ENCODE results near the gene RAI1.

RAI1 gene

GRCh38 chr17:17822616-17823015, 141.4 kb downstream of the RAI1 start:
- H3K27ac ChIP-seq (ENCODE audit: extremely low read depth, low read depth, low read length) = no peak overlapping the region
- ChIA-PET CTCF (interaction anchor here (0.7 to 5.4 kb wide), 2 partner anchors 11 to 216 kb away, joined by 3 to 35 read pairs; no protein-coding TSS in a partner anchor), POLR2A (interaction anchor here (0.6 to 11.4 kb wide), 2 partner anchors 15 to 137 kb away, joined by 3 to 181 read pairs; partner anchors contain the start of gene SREBF1)
- TF ChIP-seq GLIS2 (tag by site-specific recombination; IDR thresholded peaks at IDR 0.05) = 0 out of 2 replicates have a peak, but pooled peaks have one; percentile 36
- no peak for TF ChIP-seq ZNF398 (tag by site-specific recombination; IDR thresholded peaks at IDR 0.05)
- no peak for TF ChIP-seq ZNF530 (tag by site-specific recombination; IDR thresholded peaks at IDR 0.05; ENCODE audit: low read depth)
- TF ChIP-seq, protein P1, sequence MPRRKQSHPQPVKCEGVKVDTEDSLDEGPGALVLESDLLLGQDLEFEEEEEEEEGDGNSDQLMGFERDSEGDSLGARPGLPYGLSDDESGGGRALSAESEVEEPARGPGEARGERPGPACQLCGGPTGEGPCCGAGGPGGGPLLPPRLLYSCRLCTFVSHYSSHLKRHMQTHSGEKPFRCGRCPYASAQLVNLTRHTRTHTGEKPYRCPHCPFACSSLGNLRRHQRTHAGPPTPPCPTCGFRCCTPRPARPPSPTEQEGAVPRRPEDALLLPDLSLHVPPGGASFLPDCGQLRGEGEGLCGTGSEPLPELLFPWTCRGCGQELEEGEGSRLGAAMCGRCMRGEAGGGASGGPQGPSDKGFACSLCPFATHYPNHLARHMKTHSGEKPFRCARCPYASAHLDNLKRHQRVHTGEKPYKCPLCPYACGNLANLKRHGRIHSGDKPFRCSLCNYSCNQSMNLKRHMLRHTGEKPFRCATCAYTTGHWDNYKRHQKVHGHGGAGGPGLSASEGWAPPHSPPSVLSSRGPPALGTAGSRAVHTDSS (tag by site-specific recombination; IDR thresholded peaks at IDR 0.05) = no peak
- TF ChIP-seq ZNF473 (tag by site-specific recombination; IDR thresholded peaks at IDR 0.05) = no peak
- no peak for TF ChIP-seq ZNF704 (tag by site-specific recombination; IDR thresholded peaks at IDR 0.05)
- no peak for TF ChIP-seq ZBTB6 (tag by site-specific recombination; IDR thresholded peaks at IDR 0.05)
- TF ChIP-seq ZNF223 (tag by site-specific recombination; IDR thresholded peaks at IDR 0.05) = no peak
- H3K4me3 ChIP-seq (ENCODE audit: low read depth, low read length) = no peak overlapping the region
- H3K36me3 ChIP-seq (ENCODE audit: control insufficient read depth in 2 of 2, insufficient read depth in 1 of 2, low read length in 2 of 2) = peaks cover under 1 to 16% of the 10 kb centered on the region in 2 experiments; a peak in 1 of 3 replicates
- peaks cover 38% of the 10 kb centered on the region for H3K4me1 ChIP-seq (ENCODE audit: control insufficient read depth, insufficient read depth, low read length)
- no peaks in the 10 kb centered on the region for H3K9me3 ChIP-seq (ENCODE audit: control insufficient read depth, insufficient read depth, low read depth, low read length)

GRCh38 chr17:17823433-17824118, 142.3 kb downstream of the RAI1 start:
- ChIA-PET POLR2A (interaction anchor here (11.4 kb wide), 1 partner anchor 14 kb away, joined by 181 read pairs; the partner anchor contains the start of gene SREBF1), CTCF (interaction anchor here (5.4 kb wide), 1 partner anchor 12 kb away, joined by 35 read pairs; no protein-coding TSS in a partner anchor)
- Histone ChIP-seq H3K27ac (ENCODE audit: extremely low read depth, low read depth, low read length) (peak overlapping the region; percentile 94), H3K4me1 (ENCODE audit: control insufficient read depth, insufficient read depth, low read length) (peaks cover 35% of the 10 kb centered on the region), H3K9me3 (ENCODE audit: control insufficient read depth, insufficient read depth, low read depth, low read length) (no peaks in the 10 kb centered on the region), H3K36me3 (ENCODE audit: control insufficient read depth in 2 of 2, insufficient read depth in 1 of 2, low read length in 2 of 2) (peaks cover 0 to 9% of the 10 kb centered on the region in 2 experiments; a peak in 1 of 3 replicates), H3K4me3 (ENCODE audit: low read depth, low read length) (peak overlapping the region; percentile 12; the same call in 1 of the 2 replicates)
- TF ChIP-seq ZNF626 (tag by site-specific recombination; IDR thresholded peaks at IDR 0.05) (no peak), ZNF624 (tag by site-specific recombination; IDR thresholded peaks at IDR 0.05) (no peak), ZNF214 (tag by site-specific recombination; IDR thresholded peaks at IDR 0.05; ENCODE audit: borderline replicate concordance) (no peak), ZNF175 (tag by site-specific recombination; IDR thresholded peaks at IDR 0.05) (no peak), ZNF560 (tag by site-specific recombination; IDR thresholded peaks at IDR 0.05; ENCODE audit: borderline replicate concordance) (no peak), ZBTB48 (tag by site-specific recombination; IDR thresholded peaks at IDR 0.05) (no peak), ZNF362 (tag by site-specific recombination; IDR thresholded peaks at IDR 0.05) (no peak), ZNF354C (tag by site-specific recombination; IDR thresholded peaks at IDR 0.05; ENCODE audit: borderline replicate concordance, low read depth) (no peak), ZNF791 (tag by site-specific recombination; IDR thresholded peaks at IDR 0.05) (no peak), ZSCAN30 (tag by site-specific recombination; IDR thresholded peaks at IDR 0.05) (no peak), ZNF280C (tag by site-specific recombination; IDR thresholded peaks at IDR 0.05) (no peak), ZNF133 (tag by site-specific recombination; IDR thresholded peaks at IDR 0.05) (no peak)
- TF ChIP-seq, protein P2, sequence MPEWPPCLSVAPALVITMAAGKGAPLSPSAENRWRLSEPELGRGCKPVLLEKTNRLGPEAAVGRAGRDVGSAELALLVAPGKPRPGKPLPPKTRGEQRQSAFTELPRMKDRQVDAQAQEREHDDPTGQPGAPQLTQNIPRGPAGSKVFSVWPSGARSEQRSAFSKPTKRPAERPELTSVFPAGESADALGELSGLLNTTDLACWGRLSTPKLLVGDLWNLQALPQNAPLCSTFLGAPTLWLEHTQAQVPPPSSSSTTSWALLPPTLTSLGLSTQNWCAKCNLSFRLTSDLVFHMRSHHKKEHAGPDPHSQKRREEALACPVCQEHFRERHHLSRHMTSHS (tag by site-specific recombination; IDR thresholded peaks at IDR 0.05) = no peak
- TF ChIP-seq, protein P3, sequence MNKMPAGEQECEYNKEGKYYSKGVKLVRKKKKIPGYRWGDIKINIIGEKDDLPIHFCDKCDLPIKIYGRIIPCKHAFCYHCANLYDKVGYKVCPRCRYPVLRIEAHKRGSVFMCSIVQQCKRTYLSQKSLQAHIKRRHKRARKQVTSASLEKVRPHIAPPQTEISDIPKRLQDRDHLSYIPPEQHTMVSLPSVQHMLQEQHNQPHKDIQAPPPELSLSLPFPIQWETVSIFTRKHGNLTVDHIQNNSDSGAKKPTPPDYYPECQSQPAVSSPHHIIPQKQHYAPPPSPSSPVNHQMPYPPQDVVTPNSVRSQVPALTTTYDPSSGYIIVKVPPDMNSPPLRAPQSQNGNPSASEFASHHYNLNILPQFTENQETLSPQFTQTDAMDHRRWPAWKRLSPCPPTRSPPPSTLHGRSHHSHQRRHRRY (tag by site-specific recombination; IDR thresholded peaks at IDR 0.05) = no peak

Data from HEK293 (cell line).